ENCODE data around the gene TOMM6.

TOMM6 gene

DNA sequence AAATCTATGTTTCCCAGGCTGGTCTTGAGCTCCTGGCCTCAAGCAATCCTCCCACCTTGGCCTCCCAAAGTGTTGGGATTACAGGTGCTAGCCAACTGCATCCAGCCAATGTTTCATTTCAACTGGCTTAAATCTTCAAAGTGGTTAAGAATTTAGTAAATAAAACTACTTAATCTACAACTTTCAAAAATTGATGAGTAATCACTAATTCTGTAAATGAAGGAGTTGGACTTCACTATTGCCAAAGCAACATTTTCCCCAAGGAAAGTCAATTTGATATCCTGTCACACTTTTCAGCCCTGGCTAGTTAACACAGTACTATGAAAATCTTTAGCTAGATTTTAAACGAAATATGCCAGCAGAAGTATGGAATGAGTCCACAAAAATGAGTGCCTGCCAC lies 3.8 kb downstream of the TOMM6 start:
- H4K20me1 ChIP-seq (ENCODE audit: insufficient read depth) = no peaks in the 10 kb centered on the region
- no peak overlapping the region for H3K27ac ChIP-seq
- TF ChIP-seq, protein P1, sequence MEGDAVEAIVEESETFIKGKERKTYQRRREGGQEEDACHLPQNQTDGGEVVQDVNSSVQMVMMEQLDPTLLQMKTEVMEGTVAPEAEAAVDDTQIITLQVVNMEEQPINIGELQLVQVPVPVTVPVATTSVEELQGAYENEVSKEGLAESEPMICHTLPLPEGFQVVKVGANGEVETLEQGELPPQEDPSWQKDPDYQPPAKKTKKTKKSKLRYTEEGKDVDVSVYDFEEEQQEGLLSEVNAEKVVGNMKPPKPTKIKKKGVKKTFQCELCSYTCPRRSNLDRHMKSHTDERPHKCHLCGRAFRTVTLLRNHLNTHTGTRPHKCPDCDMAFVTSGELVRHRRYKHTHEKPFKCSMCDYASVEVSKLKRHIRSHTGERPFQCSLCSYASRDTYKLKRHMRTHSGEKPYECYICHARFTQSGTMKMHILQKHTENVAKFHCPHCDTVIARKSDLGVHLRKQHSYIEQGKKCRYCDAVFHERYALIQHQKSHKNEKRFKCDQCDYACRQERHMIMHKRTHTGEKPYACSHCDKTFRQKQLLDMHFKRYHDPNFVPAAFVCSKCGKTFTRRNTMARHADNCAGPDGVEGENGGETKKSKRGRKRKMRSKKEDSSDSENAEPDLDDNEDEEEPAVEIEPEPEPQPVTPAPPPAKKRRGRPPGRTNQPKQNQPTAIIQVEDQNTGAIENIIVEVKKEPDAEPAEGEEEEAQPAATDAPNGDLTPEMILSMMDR (conservative IDR thresholded peaks at IDR 0.05; ENCODE audit: low read depth, low read length) = no peak
- no peak overlapping the region for H3K4me2 ChIP-seq
- H3K27me3 ChIP-seq (ENCODE audit: insufficient read depth, low read depth) = no peaks in the 10 kb centered on the region
- H2AFZ ChIP-seq (ENCODE audit: low read depth) = no peak overlapping the region
- peaks cover 9% of the 10 kb centered on the region for H3K4me1 ChIP-seq (ENCODE audit: low read depth, poor library complexity, severe bottlenecking)
- no peaks in the 10 kb centered on the region for H3K36me3 ChIP-seq (ENCODE audit: insufficient read depth)
- H3K79me2 ChIP-seq (ENCODE audit: insufficient read depth, low read depth) = peaks cover 21% of the 10 kb centered on the region
- no peak overlapping the region for H3K4me3 ChIP-seq (IDR thresholded peaks at IDR 0.05; ENCODE audit: insufficient read depth, low read depth, low read length)
- no peak overlapping the region for H3K9ac ChIP-seq

DNA sequence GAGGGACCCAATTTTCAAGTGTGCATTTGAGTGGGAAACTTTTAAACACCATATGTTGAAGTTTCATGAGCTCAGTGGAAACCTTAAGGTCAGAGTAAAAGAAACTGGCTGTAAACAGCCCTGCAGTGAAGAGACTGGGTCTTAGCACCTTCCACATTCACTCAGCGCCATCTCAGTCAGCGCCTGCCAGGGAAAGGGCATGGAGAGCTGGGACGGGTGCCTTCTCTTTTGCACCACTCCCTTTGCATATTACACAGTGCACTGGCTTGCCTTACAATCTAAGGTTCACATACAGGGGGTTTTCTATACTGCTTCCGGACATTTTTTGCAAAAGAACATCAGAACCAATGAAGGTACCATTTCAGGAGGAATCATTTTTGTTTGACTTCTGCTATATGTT lies 4.5 kb downstream of the TOMM6 start:
- peaks cover 9% of the 10 kb centered on the region for H3K4me1 ChIP-seq (ENCODE audit: low read depth, poor library complexity, severe bottlenecking)
- no peaks in the 10 kb centered on the region for H3K36me3 ChIP-seq (ENCODE audit: insufficient read depth)
- H4K20me1 ChIP-seq (ENCODE audit: insufficient read depth) = no peaks in the 10 kb centered on the region
- TF ChIP-seq, protein P1 (conservative IDR thresholded peaks at IDR 0.05; ENCODE audit: low read depth, low read length) = no peak
- no peak overlapping the region for H2AFZ ChIP-seq (ENCODE audit: low read depth)
- H3K9ac ChIP-seq = no peak overlapping the region
- no peak overlapping the region for H3K4me2 ChIP-seq
- H3K79me2 ChIP-seq (ENCODE audit: insufficient read depth, low read depth) = peaks cover 21% of the 10 kb centered on the region
- no peaks in the 10 kb centered on the region for H3K27me3 ChIP-seq (ENCODE audit: insufficient read depth, low read depth)
- H3K27ac ChIP-seq = no peak overlapping the region
- H3K4me3 ChIP-seq (IDR thresholded peaks at IDR 0.05; ENCODE audit: insufficient read depth, low read depth, low read length) = no peak overlapping the region

DNA sequence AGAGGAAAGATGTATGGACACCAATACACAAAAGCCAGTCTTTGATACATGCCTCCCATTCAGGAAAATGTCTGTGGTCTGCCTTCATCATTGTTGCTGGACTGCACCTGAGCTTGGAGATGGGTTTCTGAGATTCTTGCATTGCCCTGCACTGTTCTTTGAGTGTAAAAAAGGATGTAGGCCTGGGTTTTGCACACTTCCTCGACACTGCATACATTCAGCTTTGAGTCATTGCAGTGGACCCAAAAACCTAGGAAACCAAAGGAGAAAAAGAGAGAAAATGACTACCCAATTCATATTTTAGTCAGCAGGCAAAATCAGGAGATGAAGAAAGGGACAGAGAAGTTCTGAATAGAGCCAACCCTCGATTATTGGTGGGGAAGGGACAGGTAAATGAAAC lies 9.0 kb downstream of the TOMM6 start:
- Histone ChIP-seq H3K79me2 (ENCODE audit: insufficient read depth, low read depth) (no peaks in the 10 kb centered on the region), H3K36me3 (ENCODE audit: insufficient read depth) (no peaks in the 10 kb centered on the region), H3K4me3 (IDR thresholded peaks at IDR 0.05; ENCODE audit: insufficient read depth, low read depth, low read length) (no peak overlapping the region), H4K20me1 (ENCODE audit: insufficient read depth) (no peaks in the 10 kb centered on the region), H3K27me3 (ENCODE audit: insufficient read depth, low read depth) (no peaks in the 10 kb centered on the region), H3K9ac (no peak overlapping the region), H2AFZ (ENCODE audit: low read depth) (no peak overlapping the region), H3K4me2 (no peak overlapping the region), H3K27ac (no peak overlapping the region), H3K4me1 (ENCODE audit: low read depth, poor library complexity, severe bottlenecking) (no peaks in the 10 kb centered on the region)
- TF ChIP-seq, protein P1 (conservative IDR thresholded peaks at IDR 0.05; ENCODE audit: low read depth, low read length) = no peak

GRCh38 chr6:41798901-41799558 lies 11.5 kb downstream of the TOMM6 start:
- Histone ChIP-seq H2AFZ (ENCODE audit: low read depth) (no peak overlapping the region), H3K4me1 (ENCODE audit: low read depth, poor library complexity, severe bottlenecking) (no peaks in the 10 kb centered on the region), H4K20me1 (ENCODE audit: insufficient read depth) (no peaks in the 10 kb centered on the region), H3K9ac (no peak overlapping the region), H3K27ac (no peak overlapping the region), H3K27me3 (ENCODE audit: insufficient read depth, low read depth) (no peaks in the 10 kb centered on the region), H3K4me2 (no peak overlapping the region), H3K4me3 (IDR thresholded peaks at IDR 0.05; ENCODE audit: insufficient read depth, low read depth, low read length) (no peak overlapping the region), H3K79me2 (ENCODE audit: insufficient read depth, low read depth) (no peaks in the 10 kb centered on the region), H3K36me3 (ENCODE audit: insufficient read depth) (no peaks in the 10 kb centered on the region)
- TF ChIP-seq, protein P1 (conservative IDR thresholded peaks at IDR 0.05; ENCODE audit: low read depth, low read length) = no peak
